GM10248 (cell line): ENCODE measurements around the gene PDE1C.

Source experiments
- CTCF ChIA-PET: fragments of 300-600 bp; sonication (Branson Sonifier 250); formaldehyde crosslinking; extraction: SDS; loops from one replicate; lab custom pipeline; 2021; ENCODE audit warnings: antibody characterized with exemption; lab: Yijun Ruan, JAX
- POLR2A ChIA-PET: fragments of 350-650 bp; sonication (Branson Sonifier 250); formaldehyde crosslinking; extraction: SDS; loops from one replicate; lab custom pipeline; 2020; ENCODE audit warnings: antibody characterized with exemption; lab: Yijun Ruan, JAX
- DNase-seq: peaks from one replicate; pipeline ENCODE4 v3.0.0; 2012; ENCODE audit errors: extremely low spot score
- CTCF ChIP-seq: IDR thresholded peaks from 2 replicates; pipeline ENCODE4 v1.5.1; 2012; ENCODE audit warnings: mild to moderate bottlenecking, low read depth; ENCODE audit errors: extremely low read depth, missing control alignments, control extremely low read depth

PDE1C gene

GRCh38 chr7:32071466-32072091, 1.4 kb upstream of the PDE1C start:
- ChIA-PET POLR2A (no interaction called here), CTCF (no interaction called here)
- DNase-seq: no peak
- no peak for TF ChIP-seq CTCF

GRCh38 chr7:32070051-32070405, 179 bp downstream of the PDE1C start:
- ChIA-PET POLR2A (no interaction called here), CTCF (interaction anchor here (1.1 kb wide), 1 partner anchor 8 kb away, joined by 5 read pairs; no protein-coding TSS in a partner anchor)
- TF ChIP-seq CTCF: no peak
- no peak for DNase-seq

DNA sequence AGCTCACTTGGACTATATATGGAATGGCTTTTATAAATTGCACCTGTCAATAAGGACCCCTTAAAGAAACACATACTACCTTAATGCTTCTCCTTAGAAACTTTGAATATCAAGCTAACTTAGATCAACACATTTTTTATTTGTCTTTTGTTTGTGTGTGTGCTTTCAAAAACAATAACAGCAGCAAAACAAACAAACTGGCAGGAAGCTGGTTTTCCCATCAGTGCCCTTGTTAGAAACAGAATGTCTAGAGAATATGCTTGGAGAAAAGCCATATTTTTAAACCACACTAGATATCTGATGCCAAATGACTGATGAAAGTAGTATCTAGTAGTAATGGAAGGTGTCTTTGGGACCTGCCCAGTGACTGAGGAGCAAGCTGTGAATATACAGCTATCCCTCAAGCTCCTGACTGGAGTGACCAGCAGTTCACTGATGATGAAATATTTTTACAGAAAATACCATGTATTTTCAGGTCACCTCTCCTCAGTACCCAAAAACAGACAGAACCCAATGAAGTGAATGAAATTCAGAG, 1.0 kb downstream of the PDE1C start:
- ChIA-PET CTCF (interaction anchor here (3.0 kb wide), 1 partner anchor 13 kb away, joined by 8 read pairs; no protein-coding TSS in a partner anchor), POLR2A (no interaction called here)
- TF ChIP-seq CTCF: no peak
- no peak for DNase-seq

- CTCF ChIA-PET: interaction anchor here (1.6 to 3.0 kb wide), 2 partner anchors 9 to 12 kb away, joined by 5 to 8 read pairs; no protein-coding TSS in a partner anchor
- no peak for DNase-seq
- TF ChIP-seq CTCF: no peak
- POLR2A ChIA-PET: no interaction called here
Observed at GRCh38 chr7:32068411-32069101, 1.7 kb downstream of the PDE1C start.

GRCh38 chr7:32066441-32066840, 3.8 kb downstream of the PDE1C start:
- POLR2A ChIA-PET: no interaction called here
- no peak for DNase-seq
- no peak for TF ChIP-seq CTCF
- CTCF ChIA-PET: interaction anchor here (3.0 kb wide), 1 partner anchor 10 kb away, joined by 8 read pairs; no protein-coding TSS in a partner anchor

DNA sequence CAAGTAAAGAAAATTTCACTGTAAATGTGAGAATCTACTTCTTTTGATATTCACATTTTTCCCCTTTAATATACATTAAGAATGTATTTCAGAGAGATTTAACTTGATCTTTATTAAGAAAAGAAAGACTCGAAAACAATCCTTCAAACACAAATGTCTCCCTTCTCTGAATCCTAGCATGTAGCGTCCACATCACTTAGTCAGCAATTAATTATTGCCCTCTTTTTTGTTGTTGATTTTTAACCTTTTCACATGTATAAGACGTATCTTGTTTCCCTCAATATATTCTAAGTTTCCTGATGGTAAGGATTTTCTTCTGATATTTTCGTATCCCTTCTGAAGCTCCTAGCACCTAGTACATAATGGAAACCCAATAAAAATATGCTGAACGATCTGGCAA, 6.6 kb downstream of the PDE1C start:
- CTCF ChIA-PET: interaction anchor here (1.0 to 3.5 kb wide), 6 partner anchors 13 to 320 kb away, joined by 3 to 12 read pairs (median 4); no protein-coding TSS in a partner anchor
- TF ChIP-seq CTCF: no peak
- POLR2A ChIA-PET: no interaction called here
- no peak for DNase-seq
